Stomach (tissue), 4 donors: ENCODE data around the gene CRHR1.

Experiments used
- EP300 ChIP-seq: sonication (generic); formaldehyde crosslinking; IDR thresholded peaks from one replicate; pipeline ENCODE4 v1.6.1; 2017; ENCODE audit warnings: antibody characterized with exemption
- POLR2A ChIP-seq, 4 donors: fragments of 450-650 bp; IDR thresholded peaks; one replicate each; pipeline ENCODE4 v1.6.1; 2016; ENCODE audit warnings: antibody characterized with exemption in 4 of 4, control low read depth in 2 of 4, mild to moderate bottlenecking in 1 of 4, moderate library complexity in 1 of 4
- TF ChIP-seq, protein P1 (sequence below), 7 experiments: fragments of 450-650 bp in 4 of 7; fragments of 200-600 bp in 3 of 7; sonication (generic) in 3 of 7; IDR thresholded peaks; one replicate each; pipeline ENCODE4 v1.5.1; 2016 to 2019; ENCODE audit warnings: antibody characterized with exemption in 7 of 7, control low read depth in 2 of 7, mild to moderate bottlenecking in 1 of 7

DNA sequence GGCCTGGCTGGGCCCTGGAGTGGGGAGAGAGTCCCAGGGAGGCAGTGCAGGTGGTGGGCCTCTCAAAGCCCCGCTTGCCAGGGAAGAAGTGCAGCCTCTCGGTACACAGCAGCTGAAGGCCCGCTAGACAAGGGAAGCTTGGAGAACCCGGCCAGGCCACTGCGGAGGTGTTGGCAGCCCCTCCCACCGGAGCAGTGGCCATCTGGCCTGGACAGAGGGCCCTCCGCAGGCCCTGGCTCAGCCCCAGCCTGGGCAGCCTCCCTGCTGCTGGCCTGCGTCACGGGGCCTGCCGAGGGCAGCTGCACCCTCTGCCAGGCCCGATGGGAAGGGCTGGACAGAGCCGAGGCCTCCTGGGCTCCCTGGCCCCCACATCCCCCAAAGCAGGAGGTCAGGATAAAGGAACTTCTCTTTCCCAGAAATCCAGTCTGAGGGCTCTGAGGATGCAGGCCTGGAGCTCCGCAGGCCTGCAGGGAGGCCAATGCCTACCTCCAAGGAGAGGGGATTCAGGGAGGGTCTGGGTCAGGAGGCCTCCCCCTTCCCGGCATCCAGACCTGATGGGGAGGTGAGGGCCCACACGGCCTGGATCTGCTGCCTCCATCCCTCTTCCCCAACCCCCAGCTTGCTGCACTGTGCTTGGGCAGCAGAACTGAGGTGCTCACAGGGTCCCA is 64.9 kb downstream of the CRHR1 start:
- TF ChIP-seq, protein P1, sequence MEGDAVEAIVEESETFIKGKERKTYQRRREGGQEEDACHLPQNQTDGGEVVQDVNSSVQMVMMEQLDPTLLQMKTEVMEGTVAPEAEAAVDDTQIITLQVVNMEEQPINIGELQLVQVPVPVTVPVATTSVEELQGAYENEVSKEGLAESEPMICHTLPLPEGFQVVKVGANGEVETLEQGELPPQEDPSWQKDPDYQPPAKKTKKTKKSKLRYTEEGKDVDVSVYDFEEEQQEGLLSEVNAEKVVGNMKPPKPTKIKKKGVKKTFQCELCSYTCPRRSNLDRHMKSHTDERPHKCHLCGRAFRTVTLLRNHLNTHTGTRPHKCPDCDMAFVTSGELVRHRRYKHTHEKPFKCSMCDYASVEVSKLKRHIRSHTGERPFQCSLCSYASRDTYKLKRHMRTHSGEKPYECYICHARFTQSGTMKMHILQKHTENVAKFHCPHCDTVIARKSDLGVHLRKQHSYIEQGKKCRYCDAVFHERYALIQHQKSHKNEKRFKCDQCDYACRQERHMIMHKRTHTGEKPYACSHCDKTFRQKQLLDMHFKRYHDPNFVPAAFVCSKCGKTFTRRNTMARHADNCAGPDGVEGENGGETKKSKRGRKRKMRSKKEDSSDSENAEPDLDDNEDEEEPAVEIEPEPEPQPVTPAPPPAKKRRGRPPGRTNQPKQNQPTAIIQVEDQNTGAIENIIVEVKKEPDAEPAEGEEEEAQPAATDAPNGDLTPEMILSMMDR (IDR thresholded peaks at IDR 0.05) = no peak
- TF ChIP-seq POLR2A (IDR thresholded peaks at IDR 0.05) (no peak), EP300 (no peak)
